ENCODE measurements around the gene LPIN3.

The LPIN3 gene

DNA sequence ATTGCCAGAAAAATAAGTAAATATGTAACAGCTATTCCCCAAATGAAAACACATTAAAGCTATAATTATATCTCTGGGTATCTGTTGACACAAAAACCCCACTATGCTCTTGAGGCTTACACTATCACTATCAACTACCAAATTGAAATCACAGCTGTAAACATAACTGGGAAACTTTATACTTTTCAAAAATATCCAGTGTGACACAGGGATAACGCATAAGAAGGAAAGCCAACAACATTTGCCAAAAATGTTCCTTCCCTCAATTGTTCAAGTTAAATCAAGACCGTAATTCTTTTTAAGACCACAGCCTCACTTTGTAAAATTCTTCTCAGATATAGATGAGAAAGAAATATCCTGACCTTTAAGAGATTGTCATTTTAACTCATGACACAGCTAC lies 26.2 kb upstream of the LPIN3 start:
- H3K4me1 ChIP-seq (ENCODE audit: insufficient read depth, low read length, poor library complexity, severe bottlenecking), result peaks cover 46% of the 10 kb centered on the region
- H4K20me1 ChIP-seq (ENCODE audit: insufficient read depth, low read length, poor library complexity, severe bottlenecking), result peaks cover 13% of the 10 kb centered on the region
- peak overlapping the region; percentile 31 for H3K4me2 ChIP-seq (ENCODE audit: low read depth, low read length, poor library complexity, severe bottlenecking)
- H3K9me3 ChIP-seq (ENCODE audit: insufficient read depth, low read depth, low read length), result no peaks in the 10 kb centered on the region
- H3K9me2 ChIP-seq (replicated peaks; ENCODE audit: low read depth, low read length), result no peaks in the 10 kb centered on the region
- peaks cover 63% of the 10 kb centered on the region for H3K79me2 ChIP-seq (ENCODE audit: insufficient read depth, low read length)
- H3K9ac ChIP-seq (ENCODE audit: low read depth, low read length, poor library complexity, severe bottlenecking), result peak overlapping the region; percentile 14
- no peaks in the 10 kb centered on the region for H3F3A ChIP-seq (ENCODE audit: low read depth)
- TF ChIP-seq EZH2phosphoT487 (IDR thresholded peaks at IDR 0.05; ENCODE audit: borderline replicate concordance), result no peak
- TF ChIP-seq, protein P1, sequence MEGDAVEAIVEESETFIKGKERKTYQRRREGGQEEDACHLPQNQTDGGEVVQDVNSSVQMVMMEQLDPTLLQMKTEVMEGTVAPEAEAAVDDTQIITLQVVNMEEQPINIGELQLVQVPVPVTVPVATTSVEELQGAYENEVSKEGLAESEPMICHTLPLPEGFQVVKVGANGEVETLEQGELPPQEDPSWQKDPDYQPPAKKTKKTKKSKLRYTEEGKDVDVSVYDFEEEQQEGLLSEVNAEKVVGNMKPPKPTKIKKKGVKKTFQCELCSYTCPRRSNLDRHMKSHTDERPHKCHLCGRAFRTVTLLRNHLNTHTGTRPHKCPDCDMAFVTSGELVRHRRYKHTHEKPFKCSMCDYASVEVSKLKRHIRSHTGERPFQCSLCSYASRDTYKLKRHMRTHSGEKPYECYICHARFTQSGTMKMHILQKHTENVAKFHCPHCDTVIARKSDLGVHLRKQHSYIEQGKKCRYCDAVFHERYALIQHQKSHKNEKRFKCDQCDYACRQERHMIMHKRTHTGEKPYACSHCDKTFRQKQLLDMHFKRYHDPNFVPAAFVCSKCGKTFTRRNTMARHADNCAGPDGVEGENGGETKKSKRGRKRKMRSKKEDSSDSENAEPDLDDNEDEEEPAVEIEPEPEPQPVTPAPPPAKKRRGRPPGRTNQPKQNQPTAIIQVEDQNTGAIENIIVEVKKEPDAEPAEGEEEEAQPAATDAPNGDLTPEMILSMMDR (conservative IDR thresholded peaks at IDR 0.05; ENCODE audit: low read length), result no peak
- H2AFZ ChIP-seq (ENCODE audit: low read length), result no peak overlapping the region
- no peak overlapping the region for H3K4me3 ChIP-seq (ENCODE audit: low read length, poor library complexity, severe bottlenecking)
- no peaks in the 10 kb centered on the region for H3K27me3 ChIP-seq (ENCODE audit: insufficient read depth, low read length, poor library complexity, severe bottlenecking)
- no peaks in the 10 kb centered on the region for H3K36me3 ChIP-seq (ENCODE audit: insufficient read depth, low read length)

DNA sequence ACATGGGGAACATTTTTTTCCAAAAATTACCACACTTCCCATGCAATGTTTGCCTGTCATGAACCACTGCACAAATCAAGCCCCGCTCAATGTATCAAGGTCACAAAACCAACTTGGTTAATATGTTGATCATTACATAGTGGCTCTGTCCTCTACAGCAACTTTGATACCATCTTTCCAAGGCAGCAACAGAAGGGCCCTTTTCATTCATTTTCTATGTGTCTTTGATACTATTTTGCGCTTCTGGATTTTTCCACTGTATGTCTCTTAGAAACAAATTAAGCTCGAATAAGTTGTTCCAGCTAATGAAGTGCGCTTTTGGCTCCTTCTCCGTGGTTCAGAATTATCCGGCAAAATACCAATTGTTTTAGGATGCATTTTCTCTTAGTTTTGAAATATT lies 24.6 kb upstream of the LPIN3 start:
- H3K9me2 ChIP-seq (replicated peaks; ENCODE audit: low read depth, low read length), result no peaks in the 10 kb centered on the region
- TF ChIP-seq EZH2phosphoT487 (IDR thresholded peaks at IDR 0.05; ENCODE audit: borderline replicate concordance), result no peak
- TF ChIP-seq, protein P1 (conservative IDR thresholded peaks at IDR 0.05; ENCODE audit: low read length), result no peak
- peaks cover 53% of the 10 kb centered on the region for H3K79me2 ChIP-seq (ENCODE audit: insufficient read depth, low read length)
- H3K4me1 ChIP-seq (ENCODE audit: insufficient read depth, low read length, poor library complexity, severe bottlenecking), result peaks cover 42% of the 10 kb centered on the region
- peak overlapping the region; percentile 78 for H3K9ac ChIP-seq (ENCODE audit: low read depth, low read length, poor library complexity, severe bottlenecking)
- peaks cover 13% of the 10 kb centered on the region for H4K20me1 ChIP-seq (ENCODE audit: insufficient read depth, low read length, poor library complexity, severe bottlenecking)
- H3F3A ChIP-seq (ENCODE audit: low read depth), result no peaks in the 10 kb centered on the region
- no peaks in the 10 kb centered on the region for H3K36me3 ChIP-seq (ENCODE audit: insufficient read depth, low read length)
- H2AFZ ChIP-seq (ENCODE audit: low read length), result no peak overlapping the region
- H3K4me3 ChIP-seq (ENCODE audit: low read length, poor library complexity, severe bottlenecking), result peak overlapping the region; percentile 95
- no peaks in the 10 kb centered on the region for H3K27me3 ChIP-seq (ENCODE audit: insufficient read depth, low read length, poor library complexity, severe bottlenecking)
- no peaks in the 10 kb centered on the region for H3K9me3 ChIP-seq (ENCODE audit: insufficient read depth, low read depth, low read length)
- peak overlapping the region; percentile 100 for H3K4me2 ChIP-seq (ENCODE audit: low read depth, low read length, poor library complexity, severe bottlenecking)

DNA sequence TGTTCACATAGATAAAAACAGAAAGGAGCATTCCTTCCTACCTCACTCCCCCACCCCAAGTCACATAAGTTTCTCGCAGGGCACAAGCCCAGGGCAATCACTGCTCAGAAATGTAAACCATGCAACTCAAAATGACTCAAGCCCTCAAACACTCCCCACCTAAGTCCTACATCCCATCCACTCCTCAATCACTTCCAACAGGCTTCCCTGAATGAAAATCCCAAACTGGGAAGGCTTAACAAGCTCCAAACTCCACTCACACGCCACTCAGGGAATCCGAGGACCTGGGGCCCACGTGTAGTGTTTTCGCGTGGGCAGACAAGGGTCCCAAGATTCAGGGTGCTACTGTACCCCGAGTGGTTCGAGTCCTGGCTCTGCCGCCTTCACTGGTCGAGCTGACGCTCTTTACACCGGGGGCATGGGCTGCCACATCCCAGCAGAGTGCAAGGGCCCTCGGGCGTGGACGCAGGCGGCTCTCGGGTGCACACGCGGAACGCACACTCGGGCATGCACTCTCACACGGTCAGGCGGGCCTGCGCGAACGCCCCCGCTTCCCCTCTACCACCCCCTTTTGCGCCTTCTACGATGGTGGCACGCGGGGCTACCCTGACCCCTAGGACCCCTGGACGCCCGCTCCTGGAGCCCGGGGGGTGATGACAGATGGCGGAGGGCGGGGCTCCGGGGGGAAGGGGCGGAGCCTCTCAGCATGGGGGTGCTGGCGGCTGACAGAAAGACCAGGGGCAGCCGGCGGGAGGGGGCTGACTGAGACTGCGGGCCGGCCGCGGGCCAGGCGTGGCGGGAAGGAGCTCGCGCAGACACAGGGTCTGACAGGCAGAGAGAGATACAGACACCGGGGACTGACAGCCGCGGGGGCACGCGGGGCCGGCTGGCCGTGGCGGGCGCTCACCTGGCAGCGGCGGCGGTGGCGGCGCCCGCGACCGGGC lies 23.7 kb upstream of the LPIN3 start:
- H3K4me2 ChIP-seq (ENCODE audit: low read depth, low read length, poor library complexity, severe bottlenecking), result peak overlapping the region; percentile 100
- H2AFZ ChIP-seq (ENCODE audit: low read length), result peak overlapping the region; percentile 73
- H3K4me3 ChIP-seq (ENCODE audit: low read length, poor library complexity, severe bottlenecking), result peak overlapping the region; percentile 95
- peaks cover 46% of the 10 kb centered on the region for H3K79me2 ChIP-seq (ENCODE audit: insufficient read depth, low read length)
- no peaks in the 10 kb centered on the region for H3K9me3 ChIP-seq (ENCODE audit: insufficient read depth, low read depth, low read length)
- H4K20me1 ChIP-seq (ENCODE audit: insufficient read depth, low read length, poor library complexity, severe bottlenecking), result peaks cover 13% of the 10 kb centered on the region
- H3K9ac ChIP-seq (ENCODE audit: low read depth, low read length, poor library complexity, severe bottlenecking), result peak overlapping the region; percentile 78
- H3K9me2 ChIP-seq (replicated peaks; ENCODE audit: low read depth, low read length), result no peaks in the 10 kb centered on the region
- TF ChIP-seq, protein P1 (conservative IDR thresholded peaks at IDR 0.05; ENCODE audit: low read length), result no peak
- TF ChIP-seq EZH2phosphoT487 (IDR thresholded peaks at IDR 0.05; ENCODE audit: borderline replicate concordance), result no peak
- H3K4me1 ChIP-seq (ENCODE audit: insufficient read depth, low read length, poor library complexity, severe bottlenecking), result peaks cover 43% of the 10 kb centered on the region
- no peaks in the 10 kb centered on the region for H3F3A ChIP-seq (ENCODE audit: low read depth)
- no peaks in the 10 kb centered on the region for H3K36me3 ChIP-seq (ENCODE audit: insufficient read depth, low read length)
- no peaks in the 10 kb centered on the region for H3K27me3 ChIP-seq (ENCODE audit: insufficient read depth, low read length, poor library complexity, severe bottlenecking)
